Activated naive CD4-positive, alpha-beta T cell treated with anti-CD3 and anti-CD28 coated beads, Interleukin-2, amount 10 ng/mL, durations not matched to agents 7 days and 5 days (primary cell): ENCODE data around the gene SLC35F5.
"Not testable (repeated sequence)": the region's sequence is repeated elsewhere in the genome, so short reads cannot be mapped to it uniquely, and the experiment has no call there.

Source experiments
- CTCF ChIA-PET: fragments of 350-600 bp; sonication (Branson Sonifier 250); formaldehyde crosslinking; loops from one replicate; lab custom pipeline; 2021; ENCODE audit warnings: antibody characterized with exemption; lab: Charles Lee
- DNase-seq: peaks from one replicate; pipeline ENCODE4 v3.0.0-alpha.2; 2020
- H3K27ac Mint-ChIP-seq: one replicate; pipeline ENCODE4 v1.8.0; 2021; ENCODE audit warnings: mild to moderate bottlenecking, moderate library complexity, mixed read lengths
- H3K27me3 Mint-ChIP-seq: one replicate; pipeline ENCODE4 v1.8.0; 2021; ENCODE audit warnings: mild to moderate bottlenecking, mixed read lengths
- H3K36me3 Mint-ChIP-seq: one replicate; pipeline ENCODE4 v1.8.0; 2021; ENCODE audit warnings: mixed read lengths
- H3K4me1 Mint-ChIP-seq: one replicate; pipeline ENCODE4 v1.8.0; 2021; ENCODE audit warnings: mixed read lengths
- H3K4me3 Mint-ChIP-seq: one replicate; pipeline ENCODE4 v1.8.0; 2021; ENCODE audit warnings: mild to moderate bottlenecking, moderate library complexity, mixed read lengths
- H3K9me3 Mint-ChIP-seq: one replicate; pipeline ENCODE4 v1.8.0; 2021; ENCODE audit warnings: mixed read lengths

The SLC35F5 gene

GRCh38 chr2:113724010-113724409, 32.4 kb downstream of the SLC35F5 start:
- H3K27me3 Mint-ChIP-seq = no peaks in the 10 kb centered on the region
- no peaks in the 10 kb centered on the region for H3K4me1 Mint-ChIP-seq
- peaks cover 16% of the 10 kb centered on the region for H3K36me3 Mint-ChIP-seq
- H3K9me3 Mint-ChIP-seq = no peaks in the 10 kb centered on the region
- DNase-seq = no peak
- H3K4me3 Mint-ChIP-seq = no peak overlapping the region
- H3K27ac Mint-ChIP-seq = no peak overlapping the region
- CTCF ChIA-PET = no interaction called here

- Mint-ChIP-seq H3K27ac (no peak overlapping the region), H3K27me3 (no peaks in the 10 kb centered on the region)
Observed at GRCh38 chr2:113723411-113723810, 33.0 kb downstream of the SLC35F5 start.

GRCh38 chr2:113720167-113720566, 36.3 kb downstream of the SLC35F5 start:
- H3K27me3 Mint-ChIP-seq = no peaks in the 10 kb centered on the region
- H3K36me3 Mint-ChIP-seq = peaks cover 18% of the 10 kb centered on the region
- CTCF ChIA-PET = interaction anchor here (0.8 to 1.4 kb wide), 3 partner anchors 18 to 174 kb away, joined by 3 to 5 read pairs (median 3); no protein-coding TSS in a partner anchor
- no peaks in the 10 kb centered on the region for H3K9me3 Mint-ChIP-seq
- no peak overlapping the region for H3K4me3 Mint-ChIP-seq
- no peak for DNase-seq
- H3K27ac Mint-ChIP-seq = no peak overlapping the region
- no peaks in the 10 kb centered on the region for H3K4me1 Mint-ChIP-seq

More at GRCh38 chr2:113723411-113723810, 33.0 kb downstream of the SLC35F5 start:
- Mint-ChIP-seq H3K36me3 (peaks cover 13% of the 10 kb centered on the region), H3K4me1 (no peaks in the 10 kb centered on the region), H3K9me3 (no peaks in the 10 kb centered on the region), H3K4me3 (no peak overlapping the region)
- CTCF ChIA-PET = no interaction called here
- no peak for DNase-seq

GRCh38 chr2:113716291-113716690, 40.2 kb downstream of the SLC35F5 start:
- Mint-ChIP-seq H3K36me3 (peaks cover 17% of the 10 kb centered on the region), H3K27me3 (no peaks in the 10 kb centered on the region), H3K4me1 (no peaks in the 10 kb centered on the region), H3K4me3 (no peak overlapping the region), H3K9me3 (no peaks in the 10 kb centered on the region), H3K27ac (no peak overlapping the region)
- CTCF ChIA-PET = interaction anchor here (1.2 to 1.3 kb wide), 2 partner anchors 9 to 10 kb away, joined by 3 read pairs; no protein-coding TSS in a partner anchor
- DNase-seq = no peak

GRCh38 chr2:113712941-113713340, 43.5 kb downstream of the SLC35F5 start:
- CTCF ChIA-PET = no interaction called here

GRCh38 chr2:113711851-113712250, 44.6 kb downstream of the SLC35F5 start:
- peaks cover 10% of the 10 kb centered on the region for H3K36me3 Mint-ChIP-seq
- H3K27ac Mint-ChIP-seq = no peak overlapping the region
- H3K4me1 Mint-ChIP-seq = no peaks in the 10 kb centered on the region
- no peaks in the 10 kb centered on the region for H3K9me3 Mint-ChIP-seq
- CTCF ChIA-PET = interaction anchor here (1.1 kb wide), 1 partner anchor 10 kb away, joined by 3 read pairs; no protein-coding TSS in a partner anchor
- no peak overlapping the region for H3K4me3 Mint-ChIP-seq
- DNase-seq = no peak
- no peaks in the 10 kb centered on the region for H3K27me3 Mint-ChIP-seq

More at GRCh38 chr2:113712941-113713340, 43.5 kb downstream of the SLC35F5 start:
- peaks cover 13% of the 10 kb centered on the region for H3K36me3 Mint-ChIP-seq
- H3K27ac Mint-ChIP-seq = no peak overlapping the region
- no peaks in the 10 kb centered on the region for H3K27me3 Mint-ChIP-seq
- no peak overlapping the region for H3K4me3 Mint-ChIP-seq
- no peak for DNase-seq
- no peaks in the 10 kb centered on the region for H3K9me3 Mint-ChIP-seq
- H3K4me1 Mint-ChIP-seq = no peaks in the 10 kb centered on the region

- Mint-ChIP-seq H3K27me3 (no peaks in the 10 kb centered on the region), H3K4me3 (no peak overlapping the region), H3K4me1 (no peaks in the 10 kb centered on the region), H3K27ac (no peak overlapping the region), H3K9me3 (no peaks in the 10 kb centered on the region), H3K36me3 (peaks cover 5% of the 10 kb centered on the region)
- DNase-seq = no peak
- CTCF ChIA-PET = interaction anchor here (1.2 kb wide), 1 partner anchor 9 kb away, joined by 5 read pairs; no protein-coding TSS in a partner anchor
Observed at GRCh38 chr2:113709022-113709421, 47.4 kb downstream of the SLC35F5 start.

- Mint-ChIP-seq H3K4me3 (no peak overlapping the region), H3K36me3 (peaks cover 3% of the 10 kb centered on the region), H3K4me1 (no peaks in the 10 kb centered on the region), H3K27me3 (no peaks in the 10 kb centered on the region), H3K27ac (no peak overlapping the region), H3K9me3 (no peaks in the 10 kb centered on the region)
- CTCF ChIA-PET = interaction anchor here (0.9 to 1.4 kb wide), 2 partner anchors 10 to 103 kb away, joined by 3 read pairs; no protein-coding TSS in a partner anchor
- no peak for DNase-seq
Observed at GRCh38 chr2:113707106-113707505, 49.3 kb downstream of the SLC35F5 start.

- Mint-ChIP-seq H3K27ac (no peak overlapping the region), H3K36me3 (no peaks in the 10 kb centered on the region), H3K27me3 (no peaks in the 10 kb centered on the region), H3K4me1 (no peaks in the 10 kb centered on the region), H3K4me3 (no peak overlapping the region), H3K9me3 (no peaks in the 10 kb centered on the region)
- no peak for DNase-seq
- CTCF ChIA-PET = interaction anchor here (0.9 kb wide), 1 partner anchor 11 kb away, joined by 3 read pairs; no protein-coding TSS in a partner anchor
Observed at GRCh38 chr2:113705982-113706523, 50.4 kb downstream of the SLC35F5 start.

GRCh38 chr2:113704300-113704993, 52.0 kb downstream of the SLC35F5 start:
- H3K27me3 Mint-ChIP-seq, H3K36me3 Mint-ChIP-seq, H3K9me3 Mint-ChIP-seq, DNase-seq, H3K27ac Mint-ChIP-seq, H3K4me3 Mint-ChIP-seq: not testable (repeated sequence)
- H3K4me1 Mint-ChIP-seq = peaks cover 11% of the 10 kb centered on the region
- CTCF ChIA-PET = interaction anchor here (1.0 kb wide), 1 partner anchor 17 kb away, joined by 3 read pairs; no protein-coding TSS in a partner anchor

- CTCF ChIA-PET = interaction anchor here (0.6 to 1.6 kb wide), 3 partner anchors 17 to 262 kb away, joined by 3 read pairs; no protein-coding TSS in a partner anchor
- no peak overlapping the region for H3K4me3 Mint-ChIP-seq
- H3K27ac Mint-ChIP-seq = no peak overlapping the region
- peaks cover 18% of the 10 kb centered on the region for H3K4me1 Mint-ChIP-seq
- no peaks in the 10 kb centered on the region for H3K36me3 Mint-ChIP-seq
- DNase-seq = no peak
- no peaks in the 10 kb centered on the region for H3K27me3 Mint-ChIP-seq
- H3K9me3 Mint-ChIP-seq = no peaks in the 10 kb centered on the region
Observed at GRCh38 chr2:113703386-113704299, 52.8 kb downstream of the SLC35F5 start.

GRCh38 chr2:113700186-113700841, 56.1 kb downstream of the SLC35F5 start:
- Mint-ChIP-seq H3K9me3 (peaks cover 3% of the 10 kb centered on the region), H3K27ac (no peak overlapping the region), H3K36me3 (no peaks in the 10 kb centered on the region), H3K27me3 (no peaks in the 10 kb centered on the region), H3K4me3 (peak overlapping the region; percentile 8), H3K4me1 (peaks cover 21% of the 10 kb centered on the region)
- peak; percentile 66 for DNase-seq
- CTCF ChIA-PET = interaction anchor here (0.9 to 5.0 kb wide), 8 partner anchors 8 to 851 kb away, joined by 3 to 27 read pairs (median 3); no protein-coding TSS in a partner anchor

- DNase-seq = no peak
- CTCF ChIA-PET = interaction anchor here (5.0 kb wide), 1 partner anchor 95 kb away, joined by 27 read pairs; no protein-coding TSS in a partner anchor
- H3K4me1 Mint-ChIP-seq = peaks cover 32% of the 10 kb centered on the region
- H3K36me3 Mint-ChIP-seq = peaks cover under 1% of the 10 kb centered on the region
- no peak overlapping the region for H3K4me3 Mint-ChIP-seq
- H3K27me3 Mint-ChIP-seq = no peaks in the 10 kb centered on the region
- no peak overlapping the region for H3K27ac Mint-ChIP-seq
- peaks cover 7% of the 10 kb centered on the region for H3K9me3 Mint-ChIP-seq
Observed at GRCh38 chr2:113698892-113699447, 57.5 kb downstream of the SLC35F5 start.
